ENCODE results near the gene DENND4C.

DNA sequence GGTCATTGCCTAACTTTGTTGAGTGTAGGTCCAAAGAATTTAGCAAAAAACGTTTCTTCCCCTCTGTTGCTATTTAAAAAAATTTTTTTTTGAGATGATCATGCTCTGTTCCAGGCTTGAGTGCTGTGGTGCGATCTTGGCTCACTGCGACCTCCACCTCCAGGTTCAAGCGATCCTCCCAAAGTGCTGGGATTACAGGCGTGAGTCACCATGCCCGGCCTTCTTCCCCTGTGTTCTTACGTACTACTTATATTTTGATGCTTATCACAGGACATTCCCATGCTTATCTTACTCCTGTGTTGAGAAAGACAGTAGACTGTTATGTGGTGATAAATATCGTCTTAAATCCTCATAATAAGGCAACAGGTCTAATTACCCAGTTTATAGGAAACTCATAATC lies 180.8 kb downstream of the DENND4C start:
- TF ChIP-seq POLR2A (IDR thresholded peaks at IDR 0.05) (no peak), CTCF (IDR thresholded peaks at IDR 0.05) (no peak)

Data from body of pancreas (tissue), 4 donors.